Measurements from ENCODE around the gene DDX52. TPM values are rescaled to one million over a fixed set of nuclear protein-coding genes. Genes with fewer than 3 reads are reported as not detected.

The DDX52 gene
- total and polyA plus RNA-seq, 9 of the 15 experiments (the other 6 are each of a cell fraction or from before 2014, with no cell fraction given) = 19.1 to 50.5 (median 34.8) TPM

GRCh38 chr17:37643118-37643766, at the start of gene DDX52 (continued):
- TF ChIP-seq ZMIZ1 (IDR thresholded peaks at IDR 0.05; ENCODE audit: low read depth in 2 of 2, low read length in 2 of 2) (no peak), LCOR (CRISPR knock-in tag; IDR thresholded peaks at IDR 0.05) (no peak), HDAC8 (tag; IDR thresholded peaks at IDR 0.05) (no peak), FOXO4 (CRISPR knock-in tag; IDR thresholded peaks at IDR 0.05) (no peak), NCOA4 (IDR thresholded peaks at IDR 0.05; ENCODE audit: partially characterized antibody) (no peak), USF2 (CRISPR knock-in tag; IDR thresholded peaks at IDR 0.05) (no peak), KDM5B (IDR thresholded peaks at IDR 0.05; ENCODE audit: insufficient replicate concordance, low read depth, low read length) (peak; percentile 67), ZFX (CRISPR knock-in tag; IDR thresholded peaks at IDR 0.05) (peak; percentile 82), POLR2AphosphoS5 (IDR thresholded peaks at IDR 0.05; ENCODE audit: control insufficient read depth, insufficient read depth, low read depth, low read length) (peak; percentile 85), ZNF23 (CRISPR knock-in tag; IDR thresholded peaks at IDR 0.05) (no peak), TRIM25 (IDR thresholded peaks at IDR 0.05; ENCODE audit: borderline replicate concordance) (no peak), CLOCK (CRISPR knock-in tag; IDR thresholded peaks at IDR 0.05; ENCODE audit: borderline replicate concordance) (no peak), VEZF1 (CRISPR knock-in tag; IDR thresholded peaks at IDR 0.05) (peak; percentile 21; the same call in 1 of the 2 replicates), BDP1 (IDR thresholded peaks at IDR 0.05; ENCODE audit: insufficient read depth, insufficient read length) (no peak)

All from K562 (cell line).